PFSK-1 (cell line): ENCODE measurements around the gene TSPAN13.

Source experiments
- FOXP2 ChIP-seq: optimal IDR thresholded peaks from 2 replicates; pipeline ENCODE3; 2011; ENCODE audit warnings: borderline replicate concordance, control low read depth, inconsistent platforms; ENCODE audit not compliant: insufficient read depth; ENCODE audit errors: extremely low read length, extremely low read depth
- POLR2AphosphoS5 ChIP-seq: IDR thresholded peaks from 2 replicates; pipeline ENCODE4 v1.6.1; 2012; ENCODE audit warnings: low read depth, mild to moderate bottlenecking, control low read depth, low read length, moderate library complexity
- SIN3A ChIP-seq: IDR thresholded peaks from 2 replicates; pipeline ENCODE4 v1.6.1; 2012; ENCODE audit warnings: mild to moderate bottlenecking, low read length, moderate library complexity, borderline replicate concordance; ENCODE audit not compliant: insufficient read depth
- TAF1 ChIP-seq: IDR thresholded peaks from 2 replicates; pipeline ENCODE4 v1.6.1; 2012; ENCODE audit warnings: low read length, control low read depth, borderline replicate concordance; ENCODE audit not compliant: insufficient read depth
- TF ChIP-seq, protein P1 (sequence below), 2 experiments: IDR thresholded peaks; 2 replicates each; pipeline versions ENCODE4 v1.6.1 to v1.8.0; 2011 to 2012; ENCODE audit warnings: low read depth in 2 of 2, low read length in 2 of 2, control low read depth in 1 of 2, inconsistent platforms in 1 of 2, mild to moderate bottlenecking in 1 of 2, moderate library complexity in 1 of 2; ENCODE audit not compliant: insufficient read depth in 1 of 2

The TSPAN13 gene

DNA sequence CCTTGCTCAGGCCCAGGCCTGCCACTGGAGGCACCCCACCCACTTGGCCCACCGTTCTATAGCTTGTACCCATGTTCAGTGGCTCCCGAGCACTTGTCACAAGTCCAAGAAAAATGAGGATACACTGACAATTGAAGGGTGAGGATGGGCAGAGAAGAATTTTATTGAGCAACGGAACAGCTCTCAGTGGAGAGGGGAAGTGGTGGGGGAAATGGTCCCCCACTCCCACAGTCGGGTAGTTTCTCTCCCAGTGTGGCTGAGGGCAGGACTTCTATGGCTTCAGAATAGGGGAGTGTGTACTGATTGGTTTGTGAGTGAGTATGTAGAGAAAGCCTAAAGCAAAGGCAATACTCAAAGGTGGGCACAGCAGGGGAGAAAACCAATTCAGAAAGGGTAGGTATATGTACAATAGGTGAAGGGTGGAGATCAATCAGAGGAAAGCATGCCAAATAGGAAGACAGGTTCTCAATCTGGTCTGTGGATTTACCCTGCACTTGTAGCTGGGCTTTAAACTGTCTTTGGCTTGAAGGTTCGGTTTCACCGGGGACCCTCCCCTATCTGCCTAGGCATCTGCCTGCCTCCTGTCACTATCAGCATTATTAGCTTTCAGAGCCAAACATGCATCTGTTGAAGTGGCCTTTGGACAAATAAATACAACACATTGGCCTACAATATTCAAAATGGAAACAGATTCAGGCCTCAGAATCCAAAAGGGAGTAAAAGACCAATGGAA, 8.9 kb upstream of the TSPAN13 start:
- TF ChIP-seq SIN3A = no peak
- TF ChIP-seq, protein P1, sequence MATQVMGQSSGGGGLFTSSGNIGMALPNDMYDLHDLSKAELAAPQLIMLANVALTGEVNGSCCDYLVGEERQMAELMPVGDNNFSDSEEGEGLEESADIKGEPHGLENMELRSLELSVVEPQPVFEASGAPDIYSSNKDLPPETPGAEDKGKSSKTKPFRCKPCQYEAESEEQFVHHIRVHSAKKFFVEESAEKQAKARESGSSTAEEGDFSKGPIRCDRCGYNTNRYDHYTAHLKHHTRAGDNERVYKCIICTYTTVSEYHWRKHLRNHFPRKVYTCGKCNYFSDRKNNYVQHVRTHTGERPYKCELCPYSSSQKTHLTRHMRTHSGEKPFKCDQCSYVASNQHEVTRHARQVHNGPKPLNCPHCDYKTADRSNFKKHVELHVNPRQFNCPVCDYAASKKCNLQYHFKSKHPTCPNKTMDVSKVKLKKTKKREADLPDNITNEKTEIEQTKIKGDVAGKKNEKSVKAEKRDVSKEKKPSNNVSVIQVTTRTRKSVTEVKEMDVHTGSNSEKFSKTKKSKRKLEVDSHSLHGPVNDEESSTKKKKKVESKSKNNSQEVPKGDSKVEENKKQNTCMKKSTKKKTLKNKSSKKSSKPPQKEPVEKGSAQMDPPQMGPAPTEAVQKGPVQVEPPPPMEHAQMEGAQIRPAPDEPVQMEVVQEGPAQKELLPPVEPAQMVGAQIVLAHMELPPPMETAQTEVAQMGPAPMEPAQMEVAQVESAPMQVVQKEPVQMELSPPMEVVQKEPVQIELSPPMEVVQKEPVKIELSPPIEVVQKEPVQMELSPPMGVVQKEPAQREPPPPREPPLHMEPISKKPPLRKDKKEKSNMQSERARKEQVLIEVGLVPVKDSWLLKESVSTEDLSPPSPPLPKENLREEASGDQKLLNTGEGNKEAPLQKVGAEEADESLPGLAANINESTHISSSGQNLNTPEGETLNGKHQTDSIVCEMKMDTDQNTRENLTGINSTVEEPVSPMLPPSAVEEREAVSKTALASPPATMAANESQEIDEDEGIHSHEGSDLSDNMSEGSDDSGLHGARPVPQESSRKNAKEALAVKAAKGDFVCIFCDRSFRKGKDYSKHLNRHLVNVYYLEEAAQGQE (IDR thresholded peaks at IDR 0.05; ENCODE audit: insufficient read depth in 1 of 2, low read depth in 2 of 2, low read length in 2 of 2) = no peak
- TF ChIP-seq POLR2AphosphoS5 = no peak
- TF ChIP-seq FOXP2 = no peak
- TF ChIP-seq TAF1 = no peak

DNA sequence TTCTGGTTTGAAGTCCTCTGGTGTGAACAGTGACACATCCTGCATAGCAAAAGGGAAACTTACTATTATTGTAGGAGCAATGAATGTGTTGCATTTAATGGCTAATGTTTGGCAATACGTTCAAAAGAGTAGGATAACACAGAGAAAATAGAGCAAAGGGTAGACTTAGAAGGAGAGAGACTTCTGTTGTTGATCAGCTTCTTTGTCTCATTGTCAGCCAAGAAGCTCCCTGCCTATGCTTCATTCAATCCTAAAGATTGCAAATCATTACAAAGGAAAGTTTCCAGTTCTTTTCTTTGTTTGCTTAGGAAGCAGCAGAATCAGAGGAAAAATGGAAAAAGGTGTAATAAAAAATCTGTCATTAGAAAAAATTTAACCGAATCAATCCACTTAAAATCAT, 7.9 kb upstream of the TSPAN13 start:
- no peak for TF ChIP-seq TAF1
- no peak for TF ChIP-seq SIN3A
- TF ChIP-seq, protein P1 (IDR thresholded peaks at IDR 0.05; ENCODE audit: insufficient read depth in 1 of 2, low read depth in 2 of 2, low read length in 2 of 2) = no peak
- TF ChIP-seq FOXP2 = no peak

DNA sequence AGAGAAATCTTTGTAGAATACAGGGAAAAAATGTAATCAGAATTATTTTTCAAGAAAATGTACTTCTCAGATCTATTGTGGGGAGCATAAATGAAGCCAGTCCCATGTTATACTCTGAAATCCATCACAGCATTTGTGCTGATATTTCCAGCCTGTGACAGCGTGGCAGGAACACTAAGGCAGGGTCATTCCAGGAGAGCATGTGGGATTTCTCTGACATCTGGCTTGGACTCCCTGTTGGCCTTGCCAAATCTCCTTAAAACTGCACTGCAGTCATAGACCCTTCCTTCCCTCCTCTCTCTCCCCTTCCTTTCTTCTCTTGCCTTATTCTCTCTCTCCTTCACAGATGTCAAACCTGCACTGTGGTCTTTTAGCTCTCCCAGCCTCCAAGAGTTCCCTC, 6.5 kb upstream of the TSPAN13 start:
- TF ChIP-seq SIN3A = no peak
- TF ChIP-seq FOXP2 = no peak
- TF ChIP-seq TAF1 = no peak
- TF ChIP-seq POLR2AphosphoS5 = no peak

DNA sequence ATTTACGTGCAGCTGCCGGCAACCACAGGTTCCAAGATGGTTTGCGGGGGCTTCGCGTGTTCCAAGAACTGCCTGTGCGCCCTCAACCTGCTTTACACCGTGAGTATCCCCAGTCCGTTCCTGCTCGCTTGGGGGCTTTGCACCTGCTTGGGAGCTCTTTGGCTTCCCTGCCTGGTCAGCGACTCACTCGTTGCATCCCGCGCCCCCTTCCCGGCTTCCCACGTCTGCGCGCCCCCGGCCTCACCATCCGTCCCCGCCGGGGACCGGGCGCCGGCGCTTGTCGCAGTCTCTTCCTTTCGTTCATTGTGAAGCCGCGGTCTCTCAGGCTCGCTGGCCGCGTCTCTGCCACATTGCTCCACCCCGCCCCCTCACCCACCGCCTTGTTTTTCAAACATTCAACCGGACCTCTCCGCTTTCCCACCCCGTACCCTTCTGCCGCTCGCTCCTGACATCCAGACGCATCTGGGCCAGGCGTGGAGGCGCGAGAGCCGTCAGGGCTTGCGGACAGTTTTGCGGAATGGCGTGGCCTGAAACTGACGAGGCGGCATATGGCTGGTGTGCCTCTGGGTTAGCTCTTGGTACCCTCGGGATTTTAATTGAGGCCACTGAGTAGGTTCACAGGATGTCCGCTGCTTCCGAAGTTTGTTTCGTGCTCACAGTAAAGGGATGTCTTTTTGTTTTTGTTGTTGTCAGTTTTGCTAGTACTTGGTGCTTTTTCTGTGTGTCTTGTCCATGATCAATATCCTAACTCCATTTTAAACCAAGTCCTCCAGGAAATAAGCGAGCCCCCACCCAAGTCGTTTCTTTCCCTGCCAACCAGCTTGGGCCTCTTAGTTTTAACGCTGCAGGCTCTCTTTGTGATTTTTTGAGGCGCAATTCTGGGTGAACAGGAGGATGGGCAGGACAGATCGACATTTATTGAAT, 639 bp downstream of the TSPAN13 start:
- TF ChIP-seq FOXP2 (no peak), POLR2AphosphoS5 (no peak), SIN3A (no peak), TAF1 (no peak)
- TF ChIP-seq, protein P1 (IDR thresholded peaks at IDR 0.05; ENCODE audit: insufficient read depth in 1 of 2, low read depth in 2 of 2, low read length in 2 of 2) = no peak

DNA sequence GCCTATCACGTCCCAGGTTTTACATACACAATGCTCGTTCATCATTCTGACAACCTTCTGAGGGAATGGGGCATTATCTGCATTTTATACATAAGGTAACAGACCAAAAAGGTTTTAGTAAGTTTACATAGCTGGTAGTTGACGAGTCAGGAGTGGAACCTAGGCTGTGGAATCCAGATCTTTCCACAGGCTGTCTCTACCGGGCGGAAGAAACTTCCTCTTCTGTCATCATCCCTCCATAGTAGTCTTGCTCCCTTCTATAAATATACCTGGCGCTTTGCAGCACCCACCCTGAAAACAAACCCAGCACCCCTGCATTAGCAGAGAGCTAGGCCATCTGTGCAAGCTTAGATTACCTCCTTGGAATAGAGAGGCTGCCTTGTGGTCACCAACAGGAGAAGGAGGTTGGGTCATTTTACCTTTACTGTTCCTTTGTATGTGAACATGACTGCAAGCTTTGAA, 1.3 kb downstream of the TSPAN13 start:
- TF ChIP-seq, protein P1 (IDR thresholded peaks at IDR 0.05; ENCODE audit: insufficient read depth in 1 of 2, low read depth in 2 of 2, low read length in 2 of 2) = no peak
- TF ChIP-seq POLR2AphosphoS5 (no peak), SIN3A (no peak), FOXP2 (no peak), TAF1 (no peak)
